RWPE2 (cell line): ENCODE measurements around the gene GLYR1.
"Not testable (repeated sequence)": the region's sequence is repeated elsewhere in the genome, so short reads cannot be mapped to it uniquely, and the experiment has no call there.

Experiments
- ATAC-seq: fragments of 200-7000 bp; cut with Tn5 transposase; 3 replicates; pipeline ENCODE4 v1.9.1; 2021; ENCODE audit warnings: low read depth
- DNase-seq: peaks from one replicate; pipeline ENCODE4 v3.0.0-alpha.2; 2020; ENCODE audit warnings: low spot score
- H3K27ac ChIP-seq: fragments of 450-650 bp; 2 replicates; pipeline ENCODE4 v1.5.1; 2017; ENCODE audit warnings: mild to moderate bottlenecking; ENCODE audit not compliant: poor library complexity, severe bottlenecking
- H3K27me3 ChIP-seq: fragments of 250-450 bp; sonication (Bioruptor Pico); 2 replicates; pipeline ENCODE4 v1.5.1; 2021; ENCODE audit warnings: mild to moderate bottlenecking, moderate library complexity; ENCODE audit not compliant: insufficient read depth, poor library complexity, severe bottlenecking
- H3K36me3 ChIP-seq: fragments of 250-450 bp; sonication (Bioruptor Pico); 2 replicates; pipeline ENCODE4 v1.5.1; 2020; ENCODE audit warnings: low read depth, mild to moderate bottlenecking, moderate library complexity
- H3K4me1 ChIP-seq: fragments of 250-450 bp; sonication (Bioruptor Pico); 2 replicates; pipeline ENCODE4 v1.5.1; 2021; ENCODE audit warnings: mild to moderate bottlenecking, moderate library complexity; ENCODE audit not compliant: insufficient read depth, poor library complexity, severe bottlenecking
- H3K4me3 ChIP-seq: fragments of 250-450 bp; sonication (Bioruptor Pico); 2 replicates; pipeline ENCODE4 v1.5.1; 2021; ENCODE audit warnings: mild to moderate bottlenecking, moderate library complexity; ENCODE audit not compliant: severe bottlenecking
- H3K9me3 ChIP-seq: fragments of 250-450 bp; sonication (Bioruptor Pico); 2 replicates; pipeline ENCODE4 v1.5.1; 2021; ENCODE audit warnings: mild to moderate bottlenecking, moderate library complexity; ENCODE audit not compliant: severe bottlenecking
- TF ChIP-seq, protein P1 (sequence below): fragments of 450-650 bp; IDR thresholded peaks from one replicate; pipeline ENCODE4 v1.5.1; 2017; ENCODE audit warnings: mild to moderate bottlenecking, moderate library complexity; ENCODE audit not compliant: poor library complexity, severe bottlenecking

The GLYR1 gene

DNA sequence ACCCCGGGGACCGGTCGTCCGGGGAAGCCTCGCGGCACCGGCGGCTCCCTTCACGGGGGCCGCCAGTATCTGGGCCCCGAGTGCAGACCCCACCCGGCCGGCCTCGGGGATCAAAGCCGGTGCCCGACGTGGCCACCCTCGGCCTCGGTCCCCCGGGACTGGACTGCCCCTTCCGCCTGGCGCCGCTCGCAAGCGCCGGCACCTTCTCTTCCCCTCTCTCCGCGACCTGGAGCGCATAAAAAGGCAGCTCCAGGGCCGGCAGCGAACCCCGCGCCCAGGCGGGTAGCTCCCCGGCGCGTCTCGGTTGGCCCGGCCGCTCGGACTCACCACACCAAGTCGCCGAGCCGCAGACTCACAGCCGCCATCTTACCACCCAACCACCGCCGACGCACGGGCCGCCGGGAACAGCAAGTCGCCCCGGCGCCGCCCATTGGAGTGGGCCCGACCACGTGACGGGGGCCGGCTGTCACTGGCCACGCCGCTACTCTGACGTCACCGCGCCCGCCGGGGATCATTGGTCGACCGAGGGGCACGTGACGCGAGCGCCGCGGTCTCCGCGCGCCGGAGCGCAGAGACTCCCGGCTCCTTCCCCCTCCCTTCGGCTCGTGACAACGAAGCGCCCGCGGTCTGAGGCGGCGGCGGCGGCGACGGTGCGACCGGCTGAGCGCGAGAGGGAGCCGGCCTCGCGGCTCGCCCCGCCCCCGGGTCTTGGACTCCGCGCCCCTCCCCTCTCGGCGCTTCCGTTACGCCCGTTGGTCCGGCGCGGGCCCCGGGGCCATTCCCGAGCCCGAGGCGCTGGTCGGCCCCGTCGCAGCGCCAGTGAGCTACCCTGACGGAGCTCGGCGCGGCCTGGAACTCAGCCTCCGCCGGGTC, at the start of gene GLYR1, which contains the start of gene UBN1:
Gene GLYR1, minus strand, starts transcription at position 388 of the 873 bp plus-strand sequence. Its CDS starts 23 bp downstream, at position 365.
Gene UBN1, plus strand, starts transcription at position 581 of the 873 bp plus-strand sequence. CDS start 5,437 bp downstream, outside the sequence.
- TF ChIP-seq, protein P1, sequence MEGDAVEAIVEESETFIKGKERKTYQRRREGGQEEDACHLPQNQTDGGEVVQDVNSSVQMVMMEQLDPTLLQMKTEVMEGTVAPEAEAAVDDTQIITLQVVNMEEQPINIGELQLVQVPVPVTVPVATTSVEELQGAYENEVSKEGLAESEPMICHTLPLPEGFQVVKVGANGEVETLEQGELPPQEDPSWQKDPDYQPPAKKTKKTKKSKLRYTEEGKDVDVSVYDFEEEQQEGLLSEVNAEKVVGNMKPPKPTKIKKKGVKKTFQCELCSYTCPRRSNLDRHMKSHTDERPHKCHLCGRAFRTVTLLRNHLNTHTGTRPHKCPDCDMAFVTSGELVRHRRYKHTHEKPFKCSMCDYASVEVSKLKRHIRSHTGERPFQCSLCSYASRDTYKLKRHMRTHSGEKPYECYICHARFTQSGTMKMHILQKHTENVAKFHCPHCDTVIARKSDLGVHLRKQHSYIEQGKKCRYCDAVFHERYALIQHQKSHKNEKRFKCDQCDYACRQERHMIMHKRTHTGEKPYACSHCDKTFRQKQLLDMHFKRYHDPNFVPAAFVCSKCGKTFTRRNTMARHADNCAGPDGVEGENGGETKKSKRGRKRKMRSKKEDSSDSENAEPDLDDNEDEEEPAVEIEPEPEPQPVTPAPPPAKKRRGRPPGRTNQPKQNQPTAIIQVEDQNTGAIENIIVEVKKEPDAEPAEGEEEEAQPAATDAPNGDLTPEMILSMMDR, result no peak
- Histone ChIP-seq H3K4me1 (peaks cover 23% of the 10 kb centered on the region), H3K9me3 (no peaks in the 10 kb centered on the region), H3K27ac (peak within 1 kb of the TSS; percentile 81), H3K36me3 (peaks cover 42% of the 10 kb centered on the region), H3K27me3 (no peaks in the 10 kb centered on the region), H3K4me3 (peak within 1 kb of the TSS; percentile 82)
- ATAC-seq, result peak; percentile 85
- DNase-seq, result peak; percentile 99

DNA sequence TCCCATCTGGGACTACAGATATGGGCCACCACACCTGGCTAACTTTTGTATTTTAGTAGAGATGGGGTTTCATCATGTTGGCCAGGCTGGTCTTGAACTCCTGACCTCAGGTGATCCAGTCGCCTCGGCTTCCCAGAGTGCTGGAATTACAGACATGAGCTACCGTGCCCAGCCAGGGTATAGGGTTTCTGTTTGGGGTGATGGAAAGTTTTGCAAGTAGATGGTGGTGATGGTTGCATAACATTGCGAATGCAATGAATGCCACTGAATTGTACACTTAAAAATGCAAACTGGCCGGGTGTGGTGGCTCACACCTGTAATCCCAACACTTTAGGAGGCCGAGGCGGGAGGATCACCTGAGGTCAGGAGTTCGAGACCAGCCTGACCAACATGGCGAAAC, 49.7 kb upstream of the GLYR1 start:
- not testable (repeated sequence) for H3K9me3 ChIP-seq, H3K4me1 ChIP-seq, H3K27me3 ChIP-seq, H3K27ac ChIP-seq, H3K4me3 ChIP-seq, DNase-seq, ATAC-seq
- H3K36me3 ChIP-seq, result peaks cover 93% of the 10 kb centered on the region

DNA sequence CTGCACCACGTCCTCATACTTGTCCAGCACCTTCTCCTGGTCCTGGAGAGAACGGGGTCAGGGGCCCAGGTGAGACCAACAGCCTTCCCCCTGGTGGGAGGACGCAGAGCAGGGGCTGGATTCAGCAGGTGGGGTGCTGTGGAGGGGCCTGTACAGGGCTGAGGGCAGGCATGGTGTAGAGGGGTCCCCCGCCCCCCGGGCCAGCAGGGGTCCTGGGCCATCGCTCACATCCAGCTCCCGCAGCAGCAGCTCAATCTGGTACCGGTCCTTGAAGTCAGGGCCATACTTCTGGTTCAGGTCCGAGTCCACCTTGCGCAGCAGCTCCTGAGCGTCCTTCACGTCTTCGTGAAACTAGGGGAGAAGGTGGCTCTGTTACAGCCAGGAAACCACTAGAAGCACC, 48.3 kb upstream of the GLYR1 start:
- Histone ChIP-seq H3K4me1 (no peaks in the 10 kb centered on the region), H3K4me3 (no peak overlapping the region), H3K27me3 (no peaks in the 10 kb centered on the region), H3K27ac (no peak overlapping the region), H3K9me3 (no peaks in the 10 kb centered on the region), H3K36me3 (peaks cover 92% of the 10 kb centered on the region)
- no peak for ATAC-seq
- TF ChIP-seq, protein P1, result no peak
- DNase-seq, result no peak

DNA sequence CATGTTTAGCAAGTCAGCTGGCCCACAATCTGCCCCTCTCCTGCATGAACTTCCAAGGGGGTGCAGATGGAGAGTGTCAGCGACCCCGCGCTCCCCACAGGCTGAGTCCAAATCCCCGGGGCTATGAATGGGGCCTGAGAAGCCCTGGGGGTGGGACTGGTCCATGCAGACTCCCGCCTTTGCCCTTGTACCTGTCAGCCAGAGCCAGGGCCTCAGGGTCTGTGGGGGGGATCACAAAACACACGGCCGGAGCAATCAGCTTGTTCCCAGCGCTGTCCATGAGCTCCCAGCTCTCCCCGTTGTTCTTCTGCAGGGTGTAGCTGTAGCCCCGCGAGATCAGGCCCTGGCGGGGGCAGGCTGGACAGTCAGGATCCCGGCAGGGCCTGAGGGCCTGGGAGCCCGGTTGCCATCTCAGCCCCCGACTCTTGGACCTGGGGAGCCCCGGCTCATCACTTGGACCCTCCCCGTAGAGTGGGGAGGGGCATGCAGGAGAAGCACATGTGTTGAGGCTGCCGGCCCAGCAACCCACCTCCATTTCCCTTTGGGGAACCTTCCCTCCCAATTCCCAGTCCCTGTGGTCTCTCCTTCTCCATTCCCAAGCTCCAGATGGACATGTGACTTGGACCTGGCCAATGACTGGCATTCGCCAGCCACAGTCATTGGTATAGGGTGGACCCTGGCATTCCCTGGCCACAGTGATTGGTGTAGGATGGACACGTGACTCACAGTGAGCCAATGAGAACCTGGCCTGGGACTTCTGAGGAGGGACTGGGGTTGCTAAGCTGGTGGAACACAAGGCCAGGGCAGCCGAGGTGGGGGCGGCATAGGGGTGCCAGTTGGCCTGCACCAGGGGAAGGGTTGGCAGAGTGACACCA, 47.4 kb upstream of the GLYR1 start:
- Histone ChIP-seq H3K4me3 (no peak overlapping the region), H3K27ac (no peak overlapping the region), H3K36me3 (peaks cover 94% of the 10 kb centered on the region), H3K9me3 (no peaks in the 10 kb centered on the region), H3K27me3 (no peaks in the 10 kb centered on the region), H3K4me1 (no peaks in the 10 kb centered on the region)
- ATAC-seq, result peak; percentile 19; the same call in 1 of the 3 replicates
- DNase-seq, result no peak
- TF ChIP-seq, protein P1, result no peak
